A204.1 (cell line): ENCODE results near the gene CR1.
"Not testable (repeated sequence)": the region's sequence is repeated elsewhere in the genome, so short reads cannot be mapped to it uniquely, and the experiment has no call there.

Experiments used
- FAIRE-seq: peaks from 2 replicates; lab custom pipeline; 2012; peaks lifted over from hg19 to GRCh38; lab: Jason Lieb, UNC

The CR1 gene

DNA sequence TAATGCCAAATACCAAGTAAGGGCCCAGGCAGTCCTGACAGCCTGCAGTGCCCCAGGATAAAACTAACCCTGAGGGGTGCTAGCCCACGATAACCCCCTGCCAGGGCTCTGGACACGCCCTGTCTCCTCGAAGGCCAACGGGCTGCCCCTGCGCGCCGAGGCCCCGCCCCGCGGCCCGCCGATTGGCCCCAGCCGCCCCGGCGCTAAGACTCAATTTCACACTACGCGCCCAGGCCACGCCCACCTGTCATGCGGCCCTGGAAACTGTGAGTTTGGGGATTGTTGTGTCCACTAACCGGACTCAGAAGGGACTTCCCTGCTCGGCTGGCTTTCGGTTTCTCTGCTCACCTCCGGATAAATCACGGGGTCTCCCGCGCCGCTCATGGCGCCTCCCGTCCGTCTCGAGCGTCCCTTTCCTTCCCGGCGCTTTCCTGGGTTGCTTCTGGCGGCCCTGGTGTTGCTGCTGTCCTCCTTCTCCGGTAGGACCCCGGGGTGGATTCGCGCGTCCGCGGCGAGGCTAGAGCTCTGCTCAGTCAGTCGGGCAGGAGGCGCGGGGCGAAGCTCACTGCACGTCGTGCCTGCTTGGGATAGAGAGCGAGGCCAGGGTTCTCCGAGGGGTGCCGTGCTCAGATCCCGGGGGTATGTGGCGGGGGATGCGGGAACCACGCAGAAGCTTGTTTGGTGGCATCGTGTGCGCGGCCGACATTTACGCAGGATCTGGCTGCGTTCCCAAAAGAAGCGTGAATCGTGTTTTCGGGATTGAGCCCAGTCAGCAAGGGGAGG lies 149.1 kb downstream of the CR1 start, which contains the start of gene CR1L:
Gene CR1L, plus strand, starts transcription at position 282 of the 783 bp plus-strand sequence. Its CDS starts 101 bp downstream, at position 383.
- FAIRE-seq = no peak

DNA sequence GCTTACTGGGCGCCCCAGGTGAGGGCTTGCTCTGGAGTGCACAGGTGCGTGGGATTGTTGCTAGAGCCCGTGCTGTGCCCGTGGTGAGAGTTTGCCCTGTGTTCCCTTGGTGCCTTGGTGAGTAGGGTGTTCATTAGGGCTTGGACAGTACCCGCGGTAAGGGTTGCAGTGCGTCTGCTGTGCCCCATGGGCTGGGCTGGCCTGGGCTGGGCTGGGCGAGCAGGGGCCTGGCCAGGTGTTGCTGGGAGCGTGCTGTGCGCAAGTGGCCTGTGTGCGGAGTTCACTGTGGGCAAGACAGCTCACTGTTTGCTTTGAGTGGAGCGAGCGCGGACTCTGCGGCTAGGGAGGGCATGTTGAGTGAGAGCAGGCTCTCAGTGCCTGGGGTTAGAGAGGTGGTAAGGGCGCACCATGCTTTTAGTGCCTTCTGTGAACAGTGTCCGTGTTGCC lies 149.7 kb downstream of the CR1 start:
- FAIRE-seq = no peak

DNA sequence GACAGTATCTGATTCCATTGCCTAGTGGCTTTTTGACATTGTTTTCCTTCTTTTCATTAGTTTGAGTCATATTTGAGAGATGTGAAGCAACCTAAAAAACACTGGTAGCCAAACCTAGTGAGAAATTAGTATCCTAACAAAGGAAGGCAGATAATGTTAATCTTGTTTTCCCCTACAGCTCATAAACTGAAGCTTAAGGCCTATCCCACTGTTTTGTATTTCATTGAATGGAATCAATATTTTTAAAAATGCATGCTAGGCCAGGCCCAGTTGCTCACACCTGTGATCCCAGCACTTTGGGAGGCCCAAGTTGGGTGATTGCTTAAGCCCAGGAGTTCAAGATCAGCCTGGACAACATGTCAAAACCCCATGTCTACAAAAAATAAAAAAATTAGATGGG lies 150.2 kb downstream of the CR1 start:
- FAIRE-seq = no peak

DNA sequence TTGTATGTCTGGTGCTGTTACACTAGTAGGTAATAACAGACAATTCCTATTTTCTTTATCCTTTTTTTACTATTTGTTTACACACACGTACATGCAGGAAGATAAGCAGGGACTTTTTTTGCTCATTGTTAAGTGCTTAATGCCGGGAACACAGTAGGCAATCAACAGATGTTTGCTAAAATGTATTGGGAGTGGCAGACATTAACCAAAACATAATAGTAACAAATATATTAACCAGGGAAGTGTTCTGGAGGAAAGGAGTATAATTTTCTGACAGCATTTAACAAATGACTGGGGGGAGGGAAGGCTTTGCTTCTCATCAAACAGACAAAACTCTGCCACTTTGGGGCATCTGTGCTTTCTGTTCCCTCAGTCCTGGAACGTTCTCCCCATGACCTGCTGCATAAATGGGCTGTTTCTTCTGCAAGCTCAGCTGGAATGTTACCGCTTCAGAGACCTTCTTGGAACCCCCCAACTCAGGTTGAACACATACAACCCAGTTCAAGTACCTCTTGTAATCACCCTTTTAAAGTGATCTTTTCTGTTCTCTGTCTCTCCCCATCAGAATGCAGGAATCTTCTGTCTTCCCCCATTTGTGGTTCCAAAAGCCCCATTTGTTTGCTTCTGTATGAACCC lies 151.1 kb downstream of the CR1 start:
- no peak for FAIRE-seq

DNA sequence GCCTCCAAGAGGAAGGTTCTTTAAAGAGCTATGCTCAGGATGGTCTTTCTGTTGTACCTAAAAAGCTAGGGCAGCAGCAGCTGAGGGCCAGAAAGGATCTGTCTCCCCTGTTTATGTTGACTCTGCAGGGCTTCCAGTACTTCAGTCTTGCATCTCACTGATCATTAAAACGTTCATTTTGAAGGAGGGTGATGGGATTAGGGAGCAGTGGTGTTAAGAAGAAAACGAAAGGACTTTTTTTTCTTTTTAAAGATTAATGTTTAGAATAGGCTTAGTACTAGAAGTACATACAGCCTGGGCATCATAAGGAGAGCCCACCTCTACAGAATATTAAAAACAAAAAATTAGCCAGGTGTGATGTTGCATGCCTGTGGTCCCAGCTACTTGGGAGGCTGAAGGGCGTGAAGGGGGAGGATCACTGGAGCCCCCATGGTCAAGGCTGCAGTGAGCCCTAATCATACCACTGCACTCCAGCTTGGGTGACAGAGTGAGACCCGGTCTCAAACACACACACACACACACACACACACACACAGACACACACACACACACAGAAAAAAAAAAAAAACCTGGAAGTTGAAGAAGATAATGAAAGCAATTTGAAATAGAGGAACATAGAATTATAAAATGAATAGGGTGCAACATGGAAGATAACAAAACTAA lies 151.8 kb downstream of the CR1 start:
- no peak for FAIRE-seq

DNA sequence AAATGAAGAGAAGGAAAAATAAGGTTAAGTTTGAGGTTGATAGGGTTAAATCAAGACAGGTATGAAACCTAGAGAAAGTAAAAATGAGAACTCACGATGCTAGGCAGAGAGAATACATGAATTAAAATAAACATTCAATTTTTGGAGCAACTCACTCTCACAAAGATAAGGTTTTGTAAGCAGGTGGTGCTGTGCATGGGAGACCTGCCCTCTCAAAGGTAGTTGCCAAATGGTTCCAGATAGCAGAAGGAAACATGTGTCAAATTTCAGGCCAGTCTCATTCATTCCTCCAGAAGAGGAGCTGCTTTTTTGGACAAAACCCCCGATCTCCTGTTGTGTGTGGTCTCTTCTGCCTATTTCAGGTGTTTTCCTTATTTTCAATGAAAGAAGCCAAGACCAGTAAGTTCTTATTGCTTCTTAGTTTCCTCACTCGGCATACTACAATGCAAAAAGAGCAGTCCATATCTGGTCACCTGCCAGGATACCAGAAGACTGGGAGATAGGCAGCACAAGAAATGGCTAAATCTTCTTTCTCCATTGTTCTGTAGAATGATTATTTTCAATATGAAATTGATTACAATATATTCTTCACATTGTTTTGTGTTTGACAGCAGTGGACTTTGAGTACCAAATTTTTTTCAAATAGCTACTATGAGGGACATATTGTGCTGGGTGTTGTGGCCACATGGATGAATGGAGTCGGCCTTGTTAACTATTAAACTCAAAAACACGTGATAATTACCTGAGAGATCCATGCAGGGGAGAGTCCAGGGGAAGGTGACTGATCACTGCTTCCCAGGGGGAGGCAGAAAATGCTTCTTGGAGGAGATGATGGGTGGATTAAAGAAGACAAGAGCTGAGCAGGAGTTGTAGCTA lies 152.6 kb downstream of the CR1 start:
- no peak for FAIRE-seq

DNA sequence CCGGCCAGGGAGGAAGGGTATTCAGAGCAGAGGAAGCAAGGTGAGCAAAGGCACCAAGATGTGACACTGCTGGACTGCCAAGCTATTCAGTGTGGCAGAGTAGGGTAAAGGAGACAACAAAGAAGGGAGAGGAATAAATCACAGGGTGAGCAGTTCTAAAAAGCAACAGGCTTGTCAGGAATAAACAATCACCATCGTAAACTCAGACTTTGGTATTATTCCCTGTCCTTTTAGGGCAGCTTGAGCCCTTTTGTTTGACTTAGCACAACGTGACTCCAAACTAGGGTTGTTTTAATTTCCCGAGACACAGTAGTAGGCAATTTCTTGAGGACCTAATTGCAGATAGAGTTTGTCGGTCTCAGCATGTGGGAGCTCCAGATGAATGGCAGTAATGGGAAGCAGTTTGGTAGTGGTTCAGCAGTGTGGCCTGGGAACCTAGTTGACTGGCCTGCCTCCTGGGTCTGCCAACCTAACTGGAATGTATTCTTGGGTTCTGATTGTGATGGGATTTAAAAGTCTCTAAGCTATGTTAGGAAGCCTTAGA lies 153.3 kb downstream of the CR1 start:
- FAIRE-seq = no peak

DNA sequence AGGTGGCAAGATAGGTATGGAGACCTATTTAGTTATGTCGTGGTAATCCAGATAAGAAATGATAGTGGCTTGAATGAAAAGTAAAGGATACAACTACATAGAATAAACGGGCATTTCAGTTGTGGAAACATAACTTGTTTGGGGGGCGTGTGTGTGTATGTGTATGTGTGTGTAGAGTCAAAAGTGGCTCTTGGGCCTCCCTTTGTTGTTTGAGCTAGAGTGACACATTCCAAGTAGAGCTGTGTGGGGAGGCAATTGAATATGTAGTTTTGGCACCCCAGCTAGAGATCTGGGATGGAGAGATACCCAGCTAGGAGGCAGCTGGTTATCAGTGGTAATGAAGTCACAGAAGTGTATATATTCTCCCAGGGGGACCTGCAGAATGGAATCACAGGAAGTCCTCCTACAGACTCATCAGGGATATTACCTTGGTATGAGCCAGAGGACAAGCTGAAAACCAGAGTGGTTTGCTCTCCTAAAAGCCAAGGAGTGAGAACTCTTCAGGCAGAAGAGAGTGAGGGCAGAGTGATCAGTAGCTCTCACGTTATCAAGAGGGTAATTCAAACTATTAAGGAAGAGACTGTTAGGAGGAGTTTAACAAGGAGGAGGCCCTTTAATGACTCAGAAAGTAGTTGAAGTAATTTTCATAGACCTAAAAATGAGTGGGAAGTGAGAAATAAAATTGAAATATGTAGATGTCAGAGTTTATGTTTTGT lies 154.1 kb downstream of the CR1 start:
- no peak for FAIRE-seq

DNA sequence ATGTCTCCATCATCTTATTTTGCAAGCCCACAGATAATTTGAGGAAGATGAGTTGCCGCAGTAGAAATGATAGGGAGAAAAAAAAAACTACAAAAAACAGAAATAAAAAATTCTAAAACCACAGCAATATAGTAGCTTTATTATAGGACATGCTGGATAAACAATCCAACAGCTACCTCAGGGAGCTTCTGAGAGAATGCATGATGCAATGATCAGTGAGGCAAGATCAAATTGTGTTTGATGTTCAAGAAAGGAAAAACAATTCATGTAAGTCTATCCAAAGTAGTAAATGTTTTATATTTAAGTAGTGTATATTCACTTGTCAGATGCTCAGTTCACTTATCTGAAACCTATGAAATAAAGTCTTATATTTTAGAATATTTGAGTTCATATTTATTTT lies 155.6 kb downstream of the CR1 start:
- FAIRE-seq = no peak

DNA sequence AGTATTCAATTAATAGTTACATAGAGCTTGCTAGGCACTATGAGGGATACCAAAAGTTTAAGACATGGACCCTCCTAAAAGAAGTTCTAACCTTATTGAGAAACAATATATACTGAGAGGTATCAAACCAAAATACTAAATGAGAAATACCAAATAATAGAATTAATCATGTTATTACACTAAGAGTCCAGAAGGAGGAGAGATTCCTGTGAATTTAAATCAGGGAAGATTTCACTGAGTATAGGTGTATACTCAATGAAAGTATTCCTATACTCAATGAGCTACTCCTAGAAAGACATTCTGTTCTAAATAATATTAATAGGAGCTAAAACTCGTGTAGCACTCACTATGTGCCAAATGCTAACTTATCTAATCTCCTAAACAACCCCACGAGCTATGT lies 158.4 kb downstream of the CR1 start:
- peak; percentile 87 for FAIRE-seq

DNA sequence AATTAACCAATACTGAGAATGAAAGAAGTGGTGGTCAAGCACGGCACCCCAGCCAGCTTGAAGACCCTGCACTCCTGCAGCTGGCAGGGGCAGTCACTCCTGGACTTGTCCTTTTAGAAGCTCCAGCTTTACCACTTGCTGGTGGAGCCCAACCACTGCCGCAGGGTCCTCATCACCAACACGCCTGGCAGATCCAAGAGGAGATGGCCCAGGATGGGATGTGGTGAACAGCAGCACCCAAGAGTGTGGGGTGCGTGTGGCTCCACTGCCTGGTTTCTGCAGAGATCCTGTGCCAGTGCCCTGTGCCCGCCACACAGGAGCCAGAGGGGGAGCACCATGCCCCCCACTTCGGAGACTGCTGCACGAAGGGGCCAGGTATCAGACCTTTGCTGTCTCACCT lies 162.5 kb downstream of the CR1 start:
- no peak for FAIRE-seq

DNA sequence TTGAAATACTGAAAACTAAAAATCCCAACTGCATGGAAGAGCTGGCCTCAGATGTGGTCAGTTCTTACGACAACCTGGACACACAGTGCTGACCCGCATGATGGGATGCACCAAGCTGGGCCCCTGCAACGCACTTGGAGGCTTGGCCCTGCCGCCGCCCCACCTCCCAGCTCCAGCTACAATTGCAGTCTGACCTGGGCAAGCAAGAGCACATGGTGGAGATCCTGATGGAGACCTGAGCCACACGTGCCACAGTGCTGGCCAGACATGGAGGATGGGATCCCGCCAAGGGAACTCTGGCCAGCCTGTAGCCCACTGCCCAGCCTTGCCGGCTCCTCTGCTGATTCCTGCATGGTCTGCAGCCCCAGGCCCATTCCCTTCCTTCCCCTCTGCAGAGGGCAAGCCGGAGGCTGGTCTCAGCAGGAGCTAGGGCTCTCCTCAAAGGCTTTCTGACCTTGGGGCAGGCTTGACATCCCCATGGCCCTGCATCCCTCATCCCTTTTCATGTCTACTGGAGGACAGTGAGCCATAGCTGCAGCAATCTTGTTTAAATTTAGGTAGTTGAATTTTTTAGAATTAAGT lies 163.0 kb downstream of the CR1 start:
- no peak for FAIRE-seq

DNA sequence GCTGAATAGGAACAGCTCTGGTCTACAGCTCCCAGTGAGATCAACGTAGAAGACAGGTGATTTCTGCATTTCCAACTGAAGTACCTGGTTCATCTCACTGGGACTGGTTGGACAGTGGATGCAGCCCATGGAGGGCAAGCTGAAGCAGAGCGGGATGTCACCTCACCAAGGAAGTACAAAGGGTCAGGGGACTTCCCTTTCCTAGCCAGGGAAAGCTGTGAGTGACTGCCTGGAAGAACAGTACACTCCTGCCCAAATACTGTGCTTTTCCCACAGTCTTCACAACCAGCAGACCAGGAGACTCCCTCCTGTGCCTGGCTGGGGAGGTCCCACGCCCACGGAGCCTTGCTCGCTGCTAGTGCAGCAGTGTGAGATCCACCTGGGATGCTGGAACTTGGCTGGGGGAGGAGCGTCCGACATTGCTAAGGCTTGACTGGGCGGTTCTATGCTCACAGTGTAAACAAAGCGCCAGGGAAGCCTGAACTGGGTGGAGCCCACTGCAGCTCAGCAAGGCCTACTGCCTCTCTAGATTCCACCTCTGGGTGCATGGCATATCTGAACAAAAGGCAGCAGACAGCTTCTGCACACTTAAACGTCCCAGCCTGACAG lies 163.7 kb downstream of the CR1 start:
- no peak for FAIRE-seq

DNA sequence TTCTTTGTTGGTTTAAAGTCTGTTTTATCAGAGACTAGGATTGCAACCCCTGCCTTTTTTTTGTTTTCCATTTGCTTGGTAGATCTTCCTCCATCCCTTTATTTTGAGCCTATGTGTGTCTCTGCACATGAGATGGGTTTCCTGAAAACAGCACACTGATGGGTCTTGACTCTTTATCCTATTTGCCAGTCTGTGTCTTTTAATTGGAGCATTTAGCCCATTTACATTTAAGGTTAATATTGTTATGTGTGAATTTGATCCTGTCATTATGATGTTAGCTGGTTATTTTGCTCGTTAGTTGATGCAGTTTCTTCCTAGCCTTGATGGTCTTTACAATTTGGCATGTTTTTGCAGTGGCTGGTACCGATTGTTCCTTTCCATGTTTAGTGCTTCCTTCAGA lies 165.5 kb downstream of the CR1 start:
- FAIRE-seq = not testable (repeated sequence)

DNA sequence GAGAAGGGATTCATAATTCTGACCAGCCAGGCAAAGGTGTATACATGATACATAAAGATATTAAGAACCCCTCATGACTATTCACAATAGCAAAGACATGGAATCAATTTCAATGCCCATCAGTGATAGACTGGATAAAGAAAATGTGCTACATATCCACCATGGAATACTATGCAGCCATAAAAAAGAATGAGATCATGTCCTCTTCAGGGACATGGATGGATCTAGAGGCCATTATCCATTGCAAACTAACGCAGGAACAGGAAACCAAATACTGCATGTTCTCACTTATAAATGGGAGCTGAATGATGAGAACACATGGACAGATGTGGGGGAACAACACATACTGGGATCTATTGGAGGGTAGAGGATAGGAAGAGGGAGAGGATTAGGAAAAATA lies 170.4 kb downstream of the CR1 start:
- FAIRE-seq = no peak

DNA sequence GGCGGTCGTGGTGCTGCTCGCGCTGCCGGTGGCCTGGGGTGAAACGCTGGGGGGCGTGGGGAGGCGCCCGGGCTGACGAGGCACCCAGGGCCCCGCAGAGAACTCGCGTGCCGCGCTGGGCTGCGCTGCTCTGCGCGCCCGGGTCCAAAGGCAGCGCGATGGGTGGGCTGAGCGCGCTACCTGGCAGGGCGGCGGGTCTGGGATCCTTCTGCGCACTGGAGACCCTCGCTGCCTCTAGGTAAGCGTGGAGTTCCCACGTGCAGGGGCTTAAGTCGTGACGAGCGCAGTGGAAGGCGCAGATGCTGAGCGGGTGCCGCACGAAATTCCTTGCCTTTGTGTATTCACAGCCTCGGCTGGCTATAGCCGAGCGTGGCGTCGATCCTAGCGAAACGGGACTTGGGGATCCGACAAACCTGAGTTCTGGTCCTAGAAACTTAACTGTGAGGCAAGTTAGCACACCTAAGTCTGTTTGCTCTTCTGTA lies 173.6 kb downstream of the CR1 start:
- FAIRE-seq = no peak

DNA sequence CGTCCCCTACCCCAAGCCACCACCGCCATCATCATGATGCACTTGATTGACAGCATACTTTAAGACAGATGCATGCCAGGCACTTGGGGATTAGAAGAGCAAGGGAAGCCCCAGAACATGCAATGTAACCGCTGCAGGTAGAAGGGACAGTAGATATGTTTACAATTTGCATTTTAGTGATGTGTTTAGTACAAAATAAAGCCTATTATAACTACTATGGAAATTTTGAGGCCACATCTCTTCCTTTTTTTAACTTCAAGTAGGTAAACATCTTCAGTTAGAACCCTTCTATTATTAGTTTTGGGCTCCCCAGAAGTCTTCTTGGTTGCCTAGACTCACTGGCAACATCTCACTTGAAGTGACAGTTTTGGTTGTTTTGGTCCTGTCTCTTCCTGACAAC lies 174.2 kb downstream of the CR1 start:
- FAIRE-seq = no peak

DNA sequence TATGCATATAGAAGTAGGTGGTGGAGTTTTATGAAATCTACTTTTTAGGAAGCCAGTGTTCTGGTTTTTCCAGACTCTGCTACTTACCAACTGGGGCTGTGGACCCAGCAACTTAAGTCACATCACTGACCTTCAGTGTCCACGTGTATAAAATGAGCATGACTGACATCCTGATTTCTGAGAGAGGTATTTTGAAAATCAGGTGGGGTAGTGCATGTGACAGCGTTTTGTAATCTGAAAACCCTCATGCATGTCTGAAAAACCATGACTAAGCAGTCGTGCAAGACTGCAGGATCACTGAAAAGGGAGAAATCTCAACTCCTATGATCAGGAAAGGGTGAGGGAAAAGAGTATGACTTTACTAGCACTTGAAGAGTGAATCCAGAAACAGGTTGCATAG lies 175.0 kb downstream of the CR1 start:
- no peak for FAIRE-seq

DNA sequence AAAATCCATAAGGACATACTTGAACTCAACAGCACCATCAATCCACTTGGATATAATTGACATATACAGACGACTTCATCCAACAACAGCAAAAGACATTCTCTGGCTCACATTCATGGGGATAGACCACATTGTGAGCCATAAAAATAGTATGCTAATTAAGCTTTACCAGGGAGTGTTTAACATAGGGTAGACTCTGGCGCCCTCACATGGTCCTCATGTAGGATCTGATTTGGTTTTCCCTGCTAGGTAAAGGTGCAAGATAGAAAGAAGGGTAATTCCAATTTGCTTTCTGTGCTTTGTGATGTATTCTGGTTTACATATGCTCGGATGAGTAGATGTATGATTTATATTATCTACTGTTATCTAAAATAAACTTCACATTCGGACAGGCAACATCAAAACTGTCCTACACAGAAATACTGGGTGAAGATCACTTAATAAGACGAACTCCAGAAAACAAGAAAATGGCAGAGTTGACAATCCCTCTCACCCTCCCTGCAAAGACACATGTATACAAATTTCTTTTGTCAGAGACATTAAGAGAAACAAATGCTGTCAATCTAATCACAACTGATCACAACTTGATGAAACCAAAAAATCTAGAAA lies 176.7 kb downstream of the CR1 start:
- no peak for FAIRE-seq

DNA sequence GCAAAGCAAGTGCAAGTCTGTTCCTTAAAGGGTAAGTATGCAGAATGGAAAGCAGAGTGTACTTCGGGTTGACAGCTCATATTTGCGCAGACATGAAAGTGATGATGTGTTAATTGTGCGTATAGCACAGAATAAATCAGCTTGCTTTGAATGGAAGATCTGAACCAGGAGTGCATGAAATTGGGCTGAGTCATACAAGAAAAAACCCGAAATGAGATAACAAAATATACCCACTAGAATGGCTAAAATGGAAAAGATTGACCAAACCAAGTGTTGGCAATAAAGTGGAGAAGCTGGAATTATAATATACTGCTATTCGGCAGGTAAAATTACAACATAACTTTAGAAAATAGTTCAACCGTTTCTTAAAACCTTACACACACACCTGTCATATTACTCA lies 177.4 kb downstream of the CR1 start:
- no peak for FAIRE-seq
